VCaP (cell line): ENCODE measurements around the gene CWC27.
"Not testable (repeated sequence)": the region's sequence is repeated elsewhere in the genome, so short reads cannot be mapped to it uniquely, and the experiment has no call there.

ENCODE experiments used
- H3K27ac ChIP-seq: fragments of 450-650 bp; 2 replicates; pipeline ENCODE4 v1.5.1; 2017
- TF ChIP-seq, protein P1 (sequence below): fragments of 450-650 bp; conservative IDR thresholded peaks from 2 replicates; pipeline ENCODE4 v1.5.1; 2017; ENCODE audit warnings: mild to moderate bottlenecking, moderate library complexity

CWC27 gene

DNA sequence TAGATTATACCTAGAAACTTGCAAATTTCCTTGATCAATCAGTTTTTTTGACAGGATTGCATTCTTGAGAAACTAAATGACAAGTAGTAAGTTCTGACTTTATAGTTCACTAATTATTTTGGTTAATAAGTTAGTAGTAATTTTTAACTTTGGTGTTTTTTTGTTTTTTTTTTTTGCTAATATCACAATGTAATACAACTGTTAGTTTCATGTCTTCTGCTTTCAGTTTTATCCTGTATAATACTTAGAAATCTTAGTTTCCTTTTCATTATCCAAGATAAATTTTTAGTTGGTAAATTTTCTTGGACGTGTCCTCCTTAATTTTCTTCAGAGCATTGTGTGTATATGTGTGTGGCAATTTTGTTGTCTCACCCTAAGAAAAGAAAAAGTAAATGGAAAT, 57.8 kb downstream of the CWC27 start:
- TF ChIP-seq, protein P1, sequence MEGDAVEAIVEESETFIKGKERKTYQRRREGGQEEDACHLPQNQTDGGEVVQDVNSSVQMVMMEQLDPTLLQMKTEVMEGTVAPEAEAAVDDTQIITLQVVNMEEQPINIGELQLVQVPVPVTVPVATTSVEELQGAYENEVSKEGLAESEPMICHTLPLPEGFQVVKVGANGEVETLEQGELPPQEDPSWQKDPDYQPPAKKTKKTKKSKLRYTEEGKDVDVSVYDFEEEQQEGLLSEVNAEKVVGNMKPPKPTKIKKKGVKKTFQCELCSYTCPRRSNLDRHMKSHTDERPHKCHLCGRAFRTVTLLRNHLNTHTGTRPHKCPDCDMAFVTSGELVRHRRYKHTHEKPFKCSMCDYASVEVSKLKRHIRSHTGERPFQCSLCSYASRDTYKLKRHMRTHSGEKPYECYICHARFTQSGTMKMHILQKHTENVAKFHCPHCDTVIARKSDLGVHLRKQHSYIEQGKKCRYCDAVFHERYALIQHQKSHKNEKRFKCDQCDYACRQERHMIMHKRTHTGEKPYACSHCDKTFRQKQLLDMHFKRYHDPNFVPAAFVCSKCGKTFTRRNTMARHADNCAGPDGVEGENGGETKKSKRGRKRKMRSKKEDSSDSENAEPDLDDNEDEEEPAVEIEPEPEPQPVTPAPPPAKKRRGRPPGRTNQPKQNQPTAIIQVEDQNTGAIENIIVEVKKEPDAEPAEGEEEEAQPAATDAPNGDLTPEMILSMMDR: no peak
- no peak overlapping the region for H3K27ac ChIP-seq

- H3K27ac ChIP-seq: no peak overlapping the region
- TF ChIP-seq, protein P1: no peak
These were observed 59.0 kb downstream of the CWC27 start for GRCh38 chr5:64827703-64828102.

DNA sequence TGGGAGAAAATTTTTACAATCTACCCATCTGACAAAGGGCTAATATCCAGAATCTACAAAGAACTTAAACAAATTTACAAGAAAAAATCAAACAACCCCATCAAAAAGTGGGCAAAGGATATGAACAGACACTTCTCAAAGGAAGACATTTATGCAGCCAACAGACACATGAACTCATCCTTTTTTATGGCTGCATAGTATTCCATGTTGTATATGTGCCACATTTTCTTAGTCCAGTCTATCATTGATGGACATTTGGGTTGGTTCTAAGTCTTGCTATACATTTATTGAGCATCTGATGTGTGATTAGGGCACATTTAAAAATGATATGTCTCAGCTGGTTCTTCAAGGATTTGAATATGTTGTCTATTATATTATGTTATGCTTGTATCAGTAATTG, 61.9 kb downstream of the CWC27 start:
- H3K27ac ChIP-seq: not testable (repeated sequence)

- TF ChIP-seq, protein P1: no peak
These were observed 63.3 kb downstream of the CWC27 start for GRCh38 chr5:64831996-64832395.

GRCh38 chr5:64834037-64834436, 65.3 kb downstream of the CWC27 start:
- no peak overlapping the region for H3K27ac ChIP-seq
- TF ChIP-seq, protein P1: no peak

More at GRCh38 chr5:64831996-64832395, 63.3 kb downstream of the CWC27 start:
- no peak overlapping the region for H3K27ac ChIP-seq

- H3K27ac ChIP-seq: no peak overlapping the region
- TF ChIP-seq, protein P1: no peak
These were observed 65.9 kb downstream of the CWC27 start for GRCh38 chr5:64834611-64835010.

GRCh38 chr5:64835266-64835665, 66.5 kb downstream of the CWC27 start:
- H3K27ac ChIP-seq: no peak overlapping the region
- TF ChIP-seq, protein P1: no peak

GRCh38 chr5:64836190-64836755, 67.5 kb downstream of the CWC27 start:
- H3K27ac ChIP-seq: no peak overlapping the region
- TF ChIP-seq, protein P1: no peak
